ENCODE results near the gene TCEAL7. TPM values are rescaled to one million over a fixed set of nuclear protein-coding genes. Genes with fewer than 3 reads are reported as not detected.

TCEAL7 gene
- total RNA-seq, 3 donors from 2014 or later, result 0.61 to 12.1 (median 2.2) TPM

DNA sequence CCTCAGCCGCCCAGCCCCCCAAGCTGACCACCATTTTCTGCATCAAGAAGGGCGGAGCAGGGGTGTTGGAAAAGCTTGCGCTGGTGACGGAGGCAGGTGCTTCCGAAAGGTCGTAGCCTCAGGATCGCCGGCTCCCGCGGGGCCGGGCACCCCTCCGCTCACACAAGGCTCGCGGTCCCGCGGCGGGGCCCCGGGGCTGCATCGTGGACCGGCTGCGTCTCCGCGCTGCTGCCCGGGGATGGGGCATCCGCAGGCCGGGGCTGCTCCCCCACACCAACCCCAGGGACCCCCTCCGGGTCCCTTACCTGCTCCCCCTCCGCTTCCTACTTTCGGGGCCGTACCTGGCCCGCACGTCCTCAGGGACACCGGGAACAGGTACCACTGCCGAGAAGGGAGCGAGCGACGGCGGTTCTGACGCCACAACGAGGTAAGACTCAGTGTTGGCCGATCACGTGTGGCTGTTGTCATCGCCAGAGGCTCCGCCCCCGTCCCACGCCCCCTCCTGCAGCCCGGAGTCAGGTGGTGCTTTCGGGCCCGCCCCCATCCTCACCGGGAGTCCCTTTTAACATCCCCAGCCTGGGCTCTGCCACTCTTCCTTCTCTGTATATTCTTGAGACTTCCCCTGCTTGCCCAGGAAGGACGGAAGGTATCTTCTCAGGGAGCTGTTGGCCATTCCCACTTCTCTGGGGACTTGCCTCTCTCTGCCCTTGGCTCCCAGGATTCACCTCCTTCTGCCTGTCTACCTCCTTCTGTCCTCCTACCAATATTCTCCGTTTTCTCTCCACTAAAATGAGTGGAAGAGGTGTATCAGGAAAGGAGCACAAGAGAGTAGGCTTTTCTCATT, 19.3 kb upstream of the TCEAL7 start, which contains the start of gene BEX2:
Gene BEX2 (minus strand): TSS at position 436 of the 844 bp plus-strand sequence. CDS start 1,014 bp downstream, outside the sequence.
- TF ChIP-seq, protein P1, sequence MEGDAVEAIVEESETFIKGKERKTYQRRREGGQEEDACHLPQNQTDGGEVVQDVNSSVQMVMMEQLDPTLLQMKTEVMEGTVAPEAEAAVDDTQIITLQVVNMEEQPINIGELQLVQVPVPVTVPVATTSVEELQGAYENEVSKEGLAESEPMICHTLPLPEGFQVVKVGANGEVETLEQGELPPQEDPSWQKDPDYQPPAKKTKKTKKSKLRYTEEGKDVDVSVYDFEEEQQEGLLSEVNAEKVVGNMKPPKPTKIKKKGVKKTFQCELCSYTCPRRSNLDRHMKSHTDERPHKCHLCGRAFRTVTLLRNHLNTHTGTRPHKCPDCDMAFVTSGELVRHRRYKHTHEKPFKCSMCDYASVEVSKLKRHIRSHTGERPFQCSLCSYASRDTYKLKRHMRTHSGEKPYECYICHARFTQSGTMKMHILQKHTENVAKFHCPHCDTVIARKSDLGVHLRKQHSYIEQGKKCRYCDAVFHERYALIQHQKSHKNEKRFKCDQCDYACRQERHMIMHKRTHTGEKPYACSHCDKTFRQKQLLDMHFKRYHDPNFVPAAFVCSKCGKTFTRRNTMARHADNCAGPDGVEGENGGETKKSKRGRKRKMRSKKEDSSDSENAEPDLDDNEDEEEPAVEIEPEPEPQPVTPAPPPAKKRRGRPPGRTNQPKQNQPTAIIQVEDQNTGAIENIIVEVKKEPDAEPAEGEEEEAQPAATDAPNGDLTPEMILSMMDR (IDR thresholded peaks at IDR 0.05), result no peak
- Histone ChIP-seq H3K36me3 (ENCODE audit: low read depth) (no peaks in the 10 kb centered on the region), H3K4me3 (peak within 1 kb of the TSS; percentile 19), H3K9me3 (no peaks in the 10 kb centered on the region), H3K4me1 (ENCODE audit: low read depth) (no peaks in the 10 kb centered on the region)
- ATAC-seq (peak; percentile 100), DNase-seq (peak; percentile 85 to 87 (median 85))
- intact Hi-C loops (cut with DNase I, micrococcal nuclease), result no loop called here

DNA sequence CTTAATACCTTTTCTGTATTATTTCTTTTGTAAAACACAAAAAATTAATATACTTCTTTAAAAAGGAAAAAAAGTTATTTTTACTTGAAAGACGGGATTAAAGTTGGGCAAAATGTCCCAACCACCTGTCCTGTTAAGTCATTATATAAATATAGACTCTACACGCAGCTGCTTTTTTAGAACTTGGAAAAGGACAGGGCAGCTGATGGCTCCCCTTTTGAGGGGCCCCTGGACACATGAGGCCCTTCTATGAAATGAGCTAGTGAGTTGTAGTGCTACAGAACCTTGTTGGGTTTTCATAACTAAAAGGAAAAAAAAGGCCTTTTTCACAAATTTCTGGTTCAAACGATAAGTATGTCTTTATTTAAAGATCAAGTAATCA, 18.6 kb upstream of the TCEAL7 start:
- no peaks in the 10 kb centered on the region for H3K36me3 ChIP-seq (ENCODE audit: low read depth)
- intact Hi-C loops (cut with DNase I, micrococcal nuclease), result no loop called here
- DNase-seq, result no peak
- no peaks in the 10 kb centered on the region for H3K9me3 ChIP-seq
- H3K4me1 ChIP-seq (ENCODE audit: low read depth), result no peaks in the 10 kb centered on the region
- TF ChIP-seq, protein P1 (IDR thresholded peaks at IDR 0.05), result no peak
- ATAC-seq, result no peak
- no peak overlapping the region for H3K4me3 ChIP-seq

DNA sequence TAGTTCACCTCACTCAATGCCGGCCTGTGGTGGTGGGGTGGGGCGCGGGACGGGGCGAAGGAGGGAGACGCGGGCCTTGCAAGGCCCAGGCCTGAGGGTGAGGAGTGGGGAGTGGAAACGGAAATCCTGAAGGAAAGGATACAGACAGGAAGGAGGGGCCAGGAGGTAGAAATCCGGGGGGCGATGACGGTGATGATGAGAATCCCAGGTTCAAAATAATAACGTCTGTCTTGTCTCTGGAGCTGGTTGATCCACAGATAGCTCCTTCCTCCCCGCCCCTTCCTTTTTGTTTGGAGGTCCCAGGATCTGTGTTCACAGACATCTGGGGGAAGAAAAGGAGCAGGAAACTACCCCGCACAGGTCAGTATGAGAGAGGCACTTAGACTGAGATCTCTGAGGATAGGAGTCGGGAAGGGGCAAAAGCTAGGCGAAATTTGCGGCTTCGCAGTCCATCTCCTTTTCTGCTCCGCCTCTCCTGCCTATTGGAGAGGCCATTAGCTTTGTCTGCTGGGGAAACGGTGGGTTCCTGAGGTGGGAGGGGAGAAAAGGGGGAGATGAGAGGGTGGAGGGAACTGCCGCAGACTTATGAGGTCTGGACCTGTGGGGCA, 746 bp downstream of the TCEAL7 start:
- Histone ChIP-seq H3K4me1 (ENCODE audit: low read depth) (no peaks in the 10 kb centered on the region), H3K4me3 (no peak overlapping the region), H3K36me3 (ENCODE audit: low read depth) (no peaks in the 10 kb centered on the region), H3K9me3 (no peaks in the 10 kb centered on the region)
- TF ChIP-seq, protein P1 (IDR thresholded peaks at IDR 0.05), result no peak
- intact Hi-C loops (cut with DNase I, micrococcal nuclease), result no loop called here
- ATAC-seq (no peak), DNase-seq (no peak)

DNA sequence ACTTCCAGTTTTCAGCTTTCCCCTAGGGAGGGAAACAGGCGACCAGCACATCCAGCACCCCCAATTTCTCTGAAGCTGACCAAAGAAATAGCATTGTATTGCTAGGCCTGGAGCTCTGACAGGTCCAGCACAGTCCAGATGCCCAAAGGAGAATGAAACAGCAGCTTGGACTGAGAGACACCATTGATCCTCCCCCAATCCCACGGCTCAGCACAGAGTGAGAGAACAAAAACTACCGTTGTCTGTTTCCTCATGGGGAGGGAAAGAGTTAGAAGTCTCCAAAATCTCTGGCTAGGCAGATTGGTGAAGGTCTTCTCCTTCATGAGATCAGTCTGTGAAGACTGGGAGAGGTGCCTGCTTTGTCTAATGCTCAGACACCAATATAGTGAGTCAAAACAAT, 8.6 kb downstream of the TCEAL7 start:
- Histone ChIP-seq H3K4me1 (ENCODE audit: low read depth) (no peaks in the 10 kb centered on the region), H3K36me3 (ENCODE audit: low read depth) (no peaks in the 10 kb centered on the region), H3K4me3 (no peak overlapping the region), H3K9me3 (no peaks in the 10 kb centered on the region)
- ATAC-seq, result no peak
- DNase-seq, result no peak
- intact Hi-C loops (cut with DNase I, micrococcal nuclease), result no loop called here
- TF ChIP-seq, protein P1 (IDR thresholded peaks at IDR 0.05), result no peak

DNA sequence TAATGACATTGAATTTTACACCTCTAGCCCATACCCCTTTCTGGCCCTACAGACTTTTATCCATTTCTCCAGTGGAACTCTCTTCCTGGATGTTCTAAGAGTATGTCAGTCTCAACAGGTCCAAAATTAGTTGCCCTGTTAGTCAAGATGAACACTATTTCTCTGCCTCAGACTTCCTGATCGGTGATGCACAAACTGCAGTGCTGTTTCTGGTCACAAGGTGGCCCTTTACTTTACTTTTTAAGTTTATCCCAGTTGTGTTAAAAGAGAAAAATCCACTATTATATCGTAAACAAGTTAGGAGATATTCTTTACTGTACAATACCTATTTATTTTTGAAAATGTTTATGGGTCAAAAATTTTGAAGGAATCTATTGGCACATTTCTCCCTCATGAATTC, 13.1 kb downstream of the TCEAL7 start:
- DNase-seq, result peak in 1 of 3 donors; percentile 70
- no peaks in the 10 kb centered on the region for H3K9me3 ChIP-seq
- intact Hi-C loops (cut with DNase I, micrococcal nuclease), result loop anchor here (5.0 to 10.0 kb wide), 2 partner anchors 119 to 122 kb away; no protein-coding TSS in a partner anchor
- H3K4me1 ChIP-seq (ENCODE audit: low read depth), result no peaks in the 10 kb centered on the region
- TF ChIP-seq, protein P1 (IDR thresholded peaks at IDR 0.05), result peak; percentile 31
- ATAC-seq, result peak; percentile 54
- no peak overlapping the region for H3K4me3 ChIP-seq
- H3K36me3 ChIP-seq (ENCODE audit: low read depth), result no peaks in the 10 kb centered on the region
